Neural progenitor cell (in vitro differentiated cells): ENCODE measurements around the gene PLA2G2C. TPM values are rescaled to one million over a fixed set of nuclear protein-coding genes. Genes with fewer than 3 reads are reported as not detected.
A peak's percentile ranks its signal among the peaks of the same experiment; 100 is the strongest.
"Not testable (repeated sequence)": the region's sequence is repeated elsewhere in the genome, so short reads cannot be mapped to it uniquely, and the experiment has no call there.

Experiments used
- DNase-seq: peaks from one replicate; pipeline ENCODE4 v3.0.0-alpha.2; 2016; ENCODE audit warnings: low spot score
- H2AFZ ChIP-seq: fragments of 200-600 bp; sonication (generic); replicated peaks from 2 replicates; pipeline ENCODE4 v1.6.1; 2016; ENCODE audit warnings: antibody characterized with exemption
- H3F3A ChIP-seq: fragments of 200-600 bp; sonication (generic); 2 replicates; pipeline ENCODE4 v1.6.1; 2016; ENCODE audit warnings: antibody characterized with exemption, low read depth
- H3K27ac ChIP-seq: fragments of 200-600 bp; sonication (generic); 2 replicates; pipeline ENCODE4 v1.5.1; 2016; ENCODE audit warnings: mild to moderate bottlenecking
- H3K27me3 ChIP-seq: fragments of 200-600 bp; sonication (generic); 2 replicates; pipeline ENCODE4 v1.6.1; 2016; ENCODE audit warnings: mild to moderate bottlenecking, moderate library complexity
- H3K36me3 ChIP-seq: fragments of 200-600 bp; sonication (generic); 2 replicates; pipeline ENCODE4 v1.5.1; 2016
- H3K4me1 ChIP-seq: fragments of 200-600 bp; sonication (generic); 2 replicates; pipeline ENCODE4 v1.6.1; 2016; ENCODE audit warnings: mixed run types
- H3K4me2 ChIP-seq: fragments of 200-600 bp; sonication (generic); 2 replicates; pipeline ENCODE4 v1.6.1; 2016
- H3K4me3 ChIP-seq: fragments of 200-600 bp; sonication (generic); 2 replicates; pipeline ENCODE4 v1.5.1; 2016
- H3K79me2 ChIP-seq: fragments of 200-600 bp; sonication (generic); 2 replicates; pipeline ENCODE4 v1.6.1; 2016; ENCODE audit warnings: low read depth
- H3K9ac ChIP-seq: fragments of 200-600 bp; sonication (generic); 2 replicates; pipeline ENCODE4 v1.6.1; 2016
- H3K9me3 ChIP-seq: fragments of 200-600 bp; sonication (generic); 2 replicates; pipeline ENCODE4 v1.5.1; 2016; ENCODE audit warnings: low read depth
- H4K20me1 ChIP-seq: fragments of 200-600 bp; sonication (generic); 2 replicates; pipeline ENCODE4 v1.6.1; 2016; ENCODE audit warnings: low read depth
- H3K27ac Mint-ChIP-seq: 3 replicates; pipeline ENCODE4 v1.8.0; 2021; ENCODE audit warnings: mixed read lengths
- H3K27me3 Mint-ChIP-seq: 2 replicates; pipeline ENCODE4 v1.8.0; 2022; ENCODE audit warnings: low read depth, mild to moderate bottlenecking, inconsistent platforms, moderate library complexity, mixed read lengths; ENCODE audit not compliant: insufficient read depth
- H3K36me3 Mint-ChIP-seq: 3 replicates; pipeline ENCODE4 v1.8.0; 2021; ENCODE audit warnings: mixed read lengths
- H3K4me1 Mint-ChIP-seq: 3 replicates; pipeline ENCODE4 v1.8.0; 2021; ENCODE audit warnings: mixed read lengths
- H3K4me3 Mint-ChIP-seq: 3 replicates; pipeline ENCODE4 v1.8.0; 2021; ENCODE audit warnings: mild to moderate bottlenecking, moderate library complexity, mixed read lengths
- H3K9me3 Mint-ChIP-seq: 3 replicates; pipeline ENCODE4 v1.8.0; 2020; ENCODE audit warnings: mixed read lengths
- EZH2 ChIP-seq: fragments of 200-600 bp; sonication (generic); IDR thresholded peaks from 2 replicates; pipeline ENCODE4 v1.6.1; 2017; ENCODE audit warnings: antibody characterized with exemption, mild to moderate bottlenecking, moderate library complexity
- EZH2phosphoT487 ChIP-seq: fragments of 200-600 bp; sonication (generic); IDR thresholded peaks from 2 replicates; pipeline ENCODE4 v1.6.1; 2017; ENCODE audit warnings: antibody characterized with exemption
- total RNA-seq: library from RNA; depleted of rRNA; stranded (reverse); fragments of >200 nt; gene quantifications from 2 replicates; pipeline ENCODE4 v1.2.3, GENCODE V29; 2015; ENCODE audit warnings: low replicate concordance
- TF ChIP-seq, protein P1 (sequence below): fragments of 200-600 bp; sonication (generic); IDR thresholded peaks from 2 replicates; pipeline ENCODE4 v1.5.1; 2017; ENCODE audit warnings: antibody characterized with exemption, mild to moderate bottlenecking

PLA2G2C gene
- total RNA-seq, 1 donor from 2014 or later = not detected

DNA sequence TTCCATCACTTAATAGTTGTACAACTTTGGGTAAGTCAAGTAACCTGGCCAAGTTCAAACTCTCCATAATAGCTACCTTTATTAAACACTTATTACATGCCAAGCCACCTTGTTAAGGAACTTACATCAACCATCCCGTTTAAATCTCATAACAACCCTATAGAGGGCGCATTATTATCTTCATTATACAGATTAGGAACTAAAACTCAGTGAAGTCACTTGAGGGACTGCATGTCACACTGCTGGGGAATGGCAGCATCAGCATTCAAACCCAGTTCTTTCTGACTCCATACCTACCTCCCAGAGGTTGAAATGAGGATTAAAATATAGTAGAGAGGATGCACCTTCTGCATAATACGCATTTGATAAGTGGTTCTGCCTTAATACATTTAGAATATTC is 47.1 kb upstream of the PLA2G2C start:
- no peak overlapping the region for H3K4me3 Mint-ChIP-seq
- peaks cover 29% of the 10 kb centered on the region for H3K4me1 Mint-ChIP-seq
- Histone ChIP-seq H3F3A (no peaks in the 10 kb centered on the region), H3K36me3 (no peaks in the 10 kb centered on the region), H3K4me3 (no peak overlapping the region), H3K4me1 (no peaks in the 10 kb centered on the region), H3K9me3 (no peaks in the 10 kb centered on the region), H3K4me2 (no peak overlapping the region), H4K20me1 (no peaks in the 10 kb centered on the region), H3K27me3 (peaks cover 12% of the 10 kb centered on the region), H3K9ac (no peak overlapping the region), H3K27ac (no peak overlapping the region), H3K79me2 (no peaks in the 10 kb centered on the region), H2AFZ (no peak overlapping the region)
- H3K9me3 Mint-ChIP-seq = no peaks in the 10 kb centered on the region
- H3K27me3 Mint-ChIP-seq = peaks cover 10% of the 10 kb centered on the region
- DNase-seq = peak; percentile 29
- TF ChIP-seq, protein P1, sequence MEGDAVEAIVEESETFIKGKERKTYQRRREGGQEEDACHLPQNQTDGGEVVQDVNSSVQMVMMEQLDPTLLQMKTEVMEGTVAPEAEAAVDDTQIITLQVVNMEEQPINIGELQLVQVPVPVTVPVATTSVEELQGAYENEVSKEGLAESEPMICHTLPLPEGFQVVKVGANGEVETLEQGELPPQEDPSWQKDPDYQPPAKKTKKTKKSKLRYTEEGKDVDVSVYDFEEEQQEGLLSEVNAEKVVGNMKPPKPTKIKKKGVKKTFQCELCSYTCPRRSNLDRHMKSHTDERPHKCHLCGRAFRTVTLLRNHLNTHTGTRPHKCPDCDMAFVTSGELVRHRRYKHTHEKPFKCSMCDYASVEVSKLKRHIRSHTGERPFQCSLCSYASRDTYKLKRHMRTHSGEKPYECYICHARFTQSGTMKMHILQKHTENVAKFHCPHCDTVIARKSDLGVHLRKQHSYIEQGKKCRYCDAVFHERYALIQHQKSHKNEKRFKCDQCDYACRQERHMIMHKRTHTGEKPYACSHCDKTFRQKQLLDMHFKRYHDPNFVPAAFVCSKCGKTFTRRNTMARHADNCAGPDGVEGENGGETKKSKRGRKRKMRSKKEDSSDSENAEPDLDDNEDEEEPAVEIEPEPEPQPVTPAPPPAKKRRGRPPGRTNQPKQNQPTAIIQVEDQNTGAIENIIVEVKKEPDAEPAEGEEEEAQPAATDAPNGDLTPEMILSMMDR = peak; percentile 53
- TF ChIP-seq EZH2 (no peak), EZH2phosphoT487 (no peak)
- no peak overlapping the region for H3K27ac Mint-ChIP-seq
- H3K36me3 Mint-ChIP-seq = no peaks in the 10 kb centered on the region

GRCh38 chr1:20232564-20232963 is 46.2 kb upstream of the PLA2G2C start:
- not testable (repeated sequence) for H2AFZ ChIP-seq, H3K9me3 ChIP-seq, H4K20me1 ChIP-seq, DNase-seq, H3K4me2 ChIP-seq, H3F3A ChIP-seq, H3K27ac ChIP-seq, H3K4me3 Mint-ChIP-seq, H3K79me2 ChIP-seq, H3K9me3 Mint-ChIP-seq, H3K36me3 ChIP-seq, H3K36me3 Mint-ChIP-seq, H3K9ac ChIP-seq, H3K4me3 ChIP-seq, H3K4me1 ChIP-seq, H3K27ac Mint-ChIP-seq
- peaks cover 23% of the 10 kb centered on the region for H3K4me1 Mint-ChIP-seq
- H3K27me3 ChIP-seq = peaks cover 20% of the 10 kb centered on the region
- H3K27me3 Mint-ChIP-seq = peaks cover 13% of the 10 kb centered on the region

GRCh38 chr1:20229171-20229570 is 42.9 kb upstream of the PLA2G2C start:
- DNase-seq = no peak
- peaks cover 6% of the 10 kb centered on the region for H3K4me1 Mint-ChIP-seq
- no peaks in the 10 kb centered on the region for H3K36me3 Mint-ChIP-seq
- H3K27me3 Mint-ChIP-seq = peaks cover 14% of the 10 kb centered on the region
- Histone ChIP-seq H3K9ac (no peak overlapping the region), H3K9me3 (no peaks in the 10 kb centered on the region), H2AFZ (no peak overlapping the region), H3K36me3 (no peaks in the 10 kb centered on the region), H3K27ac (no peak overlapping the region), H4K20me1 (no peaks in the 10 kb centered on the region), H3K27me3 (peaks cover 50% of the 10 kb centered on the region), H3K4me3 (no peak overlapping the region), H3K79me2 (no peaks in the 10 kb centered on the region), H3F3A (no peaks in the 10 kb centered on the region), H3K4me1 (peaks cover 4% of the 10 kb centered on the region), H3K4me2 (no peak overlapping the region)
- H3K9me3 Mint-ChIP-seq = no peaks in the 10 kb centered on the region
- no peak overlapping the region for H3K27ac Mint-ChIP-seq
- no peak for TF ChIP-seq EZH2
- TF ChIP-seq, protein P1 = no peak
- no peak for TF ChIP-seq EZH2phosphoT487
- no peak overlapping the region for H3K4me3 Mint-ChIP-seq

- Histone ChIP-seq H3K27ac (no peak overlapping the region), H3F3A (no peaks in the 10 kb centered on the region), H3K4me3 (no peak overlapping the region), H3K27me3 (peaks cover 58% of the 10 kb centered on the region), H4K20me1 (no peaks in the 10 kb centered on the region), H3K9me3 (no peaks in the 10 kb centered on the region), H3K79me2 (no peaks in the 10 kb centered on the region), H3K9ac (no peak overlapping the region), H3K4me1 (peaks cover 4% of the 10 kb centered on the region), H3K36me3 (no peaks in the 10 kb centered on the region), H2AFZ (no peak overlapping the region), H3K4me2 (no peak overlapping the region)
- TF ChIP-seq EZH2phosphoT487 = no peak
- TF ChIP-seq EZH2 = no peak
- TF ChIP-seq, protein P1 = no peak
- Mint-ChIP-seq H3K27me3 (peaks cover 14% of the 10 kb centered on the region), H3K36me3 (no peaks in the 10 kb centered on the region), H3K27ac (no peak overlapping the region), H3K9me3 (no peaks in the 10 kb centered on the region), H3K4me3 (no peak overlapping the region), H3K4me1 (peaks cover 7% of the 10 kb centered on the region)
- no peak for DNase-seq
Measured at GRCh38 chr1:20228314-20228825, 42.1 kb upstream of the PLA2G2C start.
